Uterus (tissue), 2 donors: ENCODE data around the gene NBAS.

Source experiments
- CTCF ChIP-seq, 4 experiments: fragments of 200-600 bp in 2 of 4; fragments of 450-650 bp in 2 of 4; sonication (generic) in 2 of 4; IDR thresholded peaks; one replicate each; pipeline ENCODE4 v1.5.1; 2016 to 2019; ENCODE audit warnings: antibody characterized with exemption in 4 of 4, mild to moderate bottlenecking in 2 of 4, moderate library complexity in 1 of 4
- POLR2A ChIP-seq, 2 donors: fragments of 450-650 bp; IDR thresholded peaks; one replicate each; pipeline ENCODE4 v1.6.1; 2016; ENCODE audit warnings: antibody characterized with exemption in 2 of 2, mild to moderate bottlenecking in 1 of 2, moderate library complexity in 1 of 2

GRCh38 chr2:15198051-15198450 lies 363.1 kb downstream of the NBAS start:
- TF ChIP-seq CTCF (IDR thresholded peaks at IDR 0.05) = no peak
- TF ChIP-seq POLR2A (IDR thresholded peaks at IDR 0.05) = no peak
